Progenitor cell of endocrine pancreas (in vitro differentiated cells): ENCODE results near the gene ZDHHC24. TPM values are rescaled to one million over a fixed set of nuclear protein-coding genes. Genes with fewer than 3 reads are reported as not detected.

ENCODE experiments used
- DNase-seq: peaks from one replicate; pipeline ENCODE4 v3.0.0; 2021; ENCODE audit warnings: low spot score; ENCODE audit not compliant: unreplicated experiment
- H3K27ac Mint-ChIP-seq: 2 replicates; pipeline ENCODE4 v1.8.0; 2021; ENCODE audit warnings: mild to moderate bottlenecking, moderate library complexity, mixed read lengths
- H3K27me3 Mint-ChIP-seq: 2 replicates; pipeline ENCODE4 v1.8.0; 2021; ENCODE audit warnings: mixed read lengths
- H3K36me3 Mint-ChIP-seq: 2 replicates; pipeline ENCODE4 v1.8.0; 2022; ENCODE audit warnings: mixed read lengths; ENCODE audit not compliant: insufficient read depth
- H3K4me1 Mint-ChIP-seq: 2 replicates; pipeline ENCODE4 v1.8.0; 2021; ENCODE audit warnings: low read depth, mixed read lengths
- H3K4me3 Mint-ChIP-seq: 2 replicates; pipeline ENCODE4 v1.8.0; 2021; ENCODE audit warnings: low read depth, mild to moderate bottlenecking, moderate library complexity, mixed read lengths
- H3K9me3 Mint-ChIP-seq: 2 replicates; pipeline ENCODE4 v1.8.0; 2021; ENCODE audit warnings: low read depth, mixed read lengths
- CTCF ChIP-seq: fragments of 200-600 bp; sonication (generic); IDR thresholded peaks from one replicate; pipeline ENCODE4 v1.5.0; 2021; ENCODE audit warnings: antibody characterized with exemption, mild to moderate bottlenecking; ENCODE audit not compliant: unreplicated experiment
- total RNA-seq: library from RNA; stranded (reverse); gene quantifications from 2 replicates; pipeline ENCODE4 v1.2.1, GENCODE V29; 2021

ZDHHC24 gene
- total RNA-seq, 1 donor from 2014 or later, result 9.7 TPM

- Mint-ChIP-seq H3K27ac (no peak overlapping the region), H3K9me3 (no peaks in the 10 kb centered on the region), H3K36me3 (peaks cover 14% of the 10 kb centered on the region), H3K4me3 (no peak overlapping the region), H3K27me3 (no peaks in the 10 kb centered on the region), H3K4me1 (no peaks in the 10 kb centered on the region)
- no peak for DNase-seq
- TF ChIP-seq CTCF, result no peak
Observed at GRCh38 chr11:66494935-66495334, 50.9 kb downstream of the ZDHHC24 start.

GRCh38 chr11:66494458-66494857, 51.4 kb downstream of the ZDHHC24 start:
- H3K27me3 Mint-ChIP-seq, result no peaks in the 10 kb centered on the region
- no peaks in the 10 kb centered on the region for H3K9me3 Mint-ChIP-seq
- no peak for DNase-seq
- H3K36me3 Mint-ChIP-seq, result peaks cover 14% of the 10 kb centered on the region
- H3K27ac Mint-ChIP-seq, result no peak overlapping the region
- no peaks in the 10 kb centered on the region for H3K4me1 Mint-ChIP-seq
- no peak for TF ChIP-seq CTCF
- no peak overlapping the region for H3K4me3 Mint-ChIP-seq

GRCh38 chr11:66493130-66493529, 52.7 kb downstream of the ZDHHC24 start:
- H3K27ac Mint-ChIP-seq, result no peak overlapping the region
- H3K27me3 Mint-ChIP-seq, result no peaks in the 10 kb centered on the region
- no peak for TF ChIP-seq CTCF
- H3K4me1 Mint-ChIP-seq, result no peaks in the 10 kb centered on the region
- H3K36me3 Mint-ChIP-seq, result peaks cover 12% of the 10 kb centered on the region
- no peak for DNase-seq
- no peak overlapping the region for H3K4me3 Mint-ChIP-seq
- no peaks in the 10 kb centered on the region for H3K9me3 Mint-ChIP-seq

GRCh38 chr11:66492161-66492865, 53.5 kb downstream of the ZDHHC24 start:
- no peak for TF ChIP-seq CTCF
- Mint-ChIP-seq H3K4me1 (no peaks in the 10 kb centered on the region), H3K27ac (no peak overlapping the region), H3K27me3 (no peaks in the 10 kb centered on the region), H3K9me3 (no peaks in the 10 kb centered on the region), H3K4me3 (no peak overlapping the region), H3K36me3 (peaks cover 12% of the 10 kb centered on the region)
- DNase-seq, result no peak

- no peak overlapping the region for H3K4me3 Mint-ChIP-seq
- H3K36me3 Mint-ChIP-seq, result peaks cover 9% of the 10 kb centered on the region
- DNase-seq, result no peak
- H3K27me3 Mint-ChIP-seq, result no peaks in the 10 kb centered on the region
- no peak overlapping the region for H3K27ac Mint-ChIP-seq
- no peaks in the 10 kb centered on the region for H3K9me3 Mint-ChIP-seq
- TF ChIP-seq CTCF, result peak; percentile 49
- no peaks in the 10 kb centered on the region for H3K4me1 Mint-ChIP-seq
Observed at GRCh38 chr11:66491315-66491935, 54.4 kb downstream of the ZDHHC24 start.
